GM13977 (cell line): ENCODE results near the gene USB1.
A peak's percentile ranks its signal among the peaks of the same experiment; 100 is the strongest.

Source experiments
- DNase-seq: peaks from one replicate; pipeline ENCODE4 v3.0.0; 2012; ENCODE audit warnings: low spot score
- CTCF ChIP-seq: IDR thresholded peaks from 2 replicates; pipeline ENCODE4 v1.5.1; 2012; ENCODE audit warnings: mild to moderate bottlenecking, control low read depth; ENCODE audit not compliant: insufficient read depth; ENCODE audit errors: extremely low read depth, missing control alignments
- in situ Hi-C: fragments of 300-500 bp; cut with MboI; formaldehyde crosslinking; loops from one replicate; pipeline ENCODE4 v1.12.0; 2022; ENCODE audit warnings: low sequenced_read_pairs, low pct_unique_long_range_greater_than_20kb, mixed read lengths, inconsistent platforms; ENCODE audit not compliant: unreplicated experiment

USB1 gene

GRCh38 chr16:57997176-57997527 is 4.1 kb upstream of the USB1 start:
- TF ChIP-seq CTCF = no peak
- in situ Hi-C loops = no loop called here
- DNase-seq = no peak

DNA sequence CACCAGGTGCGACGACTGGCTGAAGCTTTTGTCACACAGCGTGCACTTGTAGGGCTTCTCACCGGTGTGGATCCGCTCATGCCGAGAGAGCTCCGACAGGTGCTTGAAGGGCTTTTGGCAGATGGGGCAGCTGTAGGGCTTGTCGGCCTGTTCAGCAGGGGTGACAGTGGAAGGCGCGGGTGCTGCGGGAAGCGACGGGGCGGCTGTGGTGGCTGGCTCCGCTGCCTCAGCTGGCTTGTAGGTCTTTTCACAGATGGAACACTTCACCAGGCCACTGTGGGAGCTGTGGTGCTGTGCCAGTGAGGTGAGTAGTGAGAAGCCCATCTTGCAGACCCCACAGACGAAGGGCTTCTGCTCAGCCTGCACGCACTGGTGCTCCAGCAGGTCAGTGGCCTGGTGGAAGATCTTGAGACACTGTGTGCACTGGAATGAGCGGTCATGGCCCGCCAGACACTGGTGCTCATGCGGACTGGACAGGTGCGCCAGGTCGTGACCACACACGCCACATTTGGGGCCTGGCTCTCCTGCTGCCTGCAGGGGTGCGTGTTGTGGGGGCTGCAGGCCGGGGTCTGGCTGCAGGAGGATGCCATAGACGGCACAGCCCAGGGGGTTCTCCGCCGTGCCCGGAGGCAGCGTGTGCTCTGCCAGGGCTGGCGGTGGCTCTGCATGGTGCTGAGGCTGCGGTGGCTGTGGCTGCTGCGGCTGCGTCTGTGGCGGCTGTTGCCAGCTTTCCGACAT is 3.5 kb upstream of the USB1 start:
- no peak for TF ChIP-seq CTCF
- in situ Hi-C loops = no loop called here
- DNase-seq = no peak

DNA sequence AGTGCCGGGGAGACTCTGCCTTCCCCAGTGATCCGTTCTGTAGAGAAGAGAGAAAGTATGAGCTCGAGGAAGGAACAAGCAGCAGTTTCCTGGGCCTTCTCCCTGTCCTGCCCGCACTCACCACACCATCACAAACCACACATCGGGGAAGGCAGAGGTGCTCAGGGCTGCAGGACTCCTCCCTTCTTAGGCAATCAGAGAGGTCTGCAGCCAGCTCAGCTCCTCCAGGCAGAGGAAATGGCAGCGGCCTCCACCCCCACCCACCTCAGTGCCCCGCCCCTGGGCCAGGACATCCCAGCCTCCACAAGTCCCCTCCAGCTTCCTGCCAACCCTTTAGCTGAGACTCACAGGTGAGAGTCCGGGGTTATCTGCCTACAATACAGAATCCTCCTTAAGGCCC is 2.7 kb upstream of the USB1 start:
- no peak for TF ChIP-seq CTCF
- in situ Hi-C loops = no loop called here

GRCh38 chr16:57998992-57999365 is 2.2 kb upstream of the USB1 start:
- in situ Hi-C loops = no loop called here
- TF ChIP-seq CTCF = no peak
- DNase-seq = no peak

More for the DNA sequence above, 2.7 kb upstream of the USB1 start:
- DNase-seq = no peak

GRCh38 chr16:57999366-57999970 is 1.7 kb upstream of the USB1 start:
- no peak for TF ChIP-seq CTCF
- in situ Hi-C loops = no loop called here
- DNase-seq = peak; percentile 55

DNA sequence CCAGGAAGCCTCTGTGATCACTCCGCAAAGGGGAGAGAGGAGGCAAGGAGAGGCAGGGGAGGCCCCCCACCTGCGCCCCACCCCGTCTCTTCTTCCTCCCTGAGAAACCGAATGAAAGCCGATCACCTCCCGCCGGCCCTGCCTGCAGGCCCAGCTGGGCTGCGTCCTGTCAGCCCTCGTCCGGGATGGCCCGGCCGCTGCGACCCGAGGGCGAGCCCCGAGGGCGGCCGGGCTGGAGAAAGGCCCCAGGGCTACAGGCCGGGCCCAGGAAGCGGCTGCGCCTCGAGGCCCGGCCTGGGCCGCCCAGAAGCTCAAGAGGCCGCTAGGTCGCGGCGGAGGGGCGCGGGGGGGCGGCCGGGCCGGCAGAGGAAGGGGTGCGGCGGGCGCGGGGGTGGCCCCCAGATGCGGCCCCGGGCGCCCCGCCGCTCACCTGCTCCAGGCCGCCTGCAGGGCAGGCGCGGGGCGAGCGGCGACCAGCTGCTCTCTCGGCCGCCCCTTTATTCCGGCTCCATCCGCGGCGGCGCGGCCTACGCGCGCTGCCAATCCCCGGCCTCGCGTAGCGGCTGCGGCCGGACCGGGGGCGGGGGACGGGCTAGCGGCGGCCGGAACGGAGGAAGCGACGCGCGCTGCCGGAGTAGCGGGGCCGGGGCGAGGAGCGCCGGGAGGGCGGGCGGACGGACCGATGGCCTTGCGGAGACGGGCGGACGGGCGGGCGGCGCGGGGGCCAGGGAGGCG is 1.1 kb upstream of the USB1 start, which contains the start of gene ZNF319:
ZNF319 (minus strand) TSS at position 702 of the 735 bp plus-strand sequence. CDS start 2,407 bp downstream, outside the sequence.
- DNase-seq = no peak
- in situ Hi-C loops = loop anchor here (10.0 to 25.0 kb wide), 2 partner anchors 105 to 312 kb away; no protein-coding TSS in a partner anchor
- TF ChIP-seq CTCF = no peak
